HEK293T (cell line): ENCODE data around the gene TSPAN10.

Experiments
- FOXM1 ChIP-seq: fragments of 450-650 bp; IDR thresholded peaks from 2 replicates; pipeline ENCODE4 v1.6.1; 2017; ENCODE audit warnings: mild to moderate bottlenecking, borderline replicate concordance
- SP1 ChIP-seq: fragments of 450-650 bp; IDR thresholded peaks from 2 replicates; pipeline ENCODE4 v1.6.1; 2017

- TF ChIP-seq FOXM1 = no peak
- no peak for TF ChIP-seq SP1
Observed at GRCh38 chr17:81644496-81644895, 7.5 kb downstream of the TSPAN10 start.
